ENCODE measurements around the gene RPLP1. TPM values are rescaled to one million over a fixed set of nuclear protein-coding genes. Genes with fewer than 3 reads are reported as not detected.

Gene RPLP1
- total RNA-seq, 2 experiments from 2014 or later, result 2,049 to 2,137 TPM

Other genes with a start within 250 kb of the RPLP1 start
- gene PAQR5, start 153.9 kb upstream of the RPLP1 start, total RNA-seq, result under 1 TPM in 1 of 2 experiments, not detected in 1; 0.13 TPM
- gene KIF23, start 38.5 kb upstream of the RPLP1 start, total RNA-seq, result 10 to 100 TPM; 41.6 to 45.0 TPM

All from activated CD8-positive, alpha-beta memory T cell treated with anti-CD3 and anti-CD28 coated beads for 36 hours (primary cell).